K562 (cell line): Measurements from ENCODE around the gene RBM4B. TPM values are rescaled to one million over a fixed set of nuclear protein-coding genes. Genes with fewer than 3 reads are reported as not detected.

Experiments used
- ATAC-seq: fragments of 200-7000 bp; cut with Tn5 transposase; 3 replicates; pipeline ENCODE4 v1.9.1; 2020; ENCODE audit warnings: moderate library complexity
- BruUV-seq: library from RNA; stranded (reverse); fragments of 400-500 nt; replicated peaks from 2 replicates; lab custom pipeline; 2021; lab: Mats Ljungman, UMichigan
- CTCF ChIA-PET: fragments of 300-600 bp; formaldehyde crosslinking; extraction: SDS; loops from one replicate; lab custom pipeline; 2021; ENCODE audit warnings: low intra/inter-chr PET ratio; lab: Yijun Ruan, JAX
- POLR2A ChIA-PET: fragments of 300-600, 350-650 bp; sonication (Branson Sonifier 250); formaldehyde crosslinking; extraction: SDS; loops from one replicate; lab custom pipeline; 2021; ENCODE audit warnings: antibody characterized with exemption, inconsistent platforms; lab: Yijun Ruan, JAX
- DNase-seq, 4 experiments: peaks; one replicate each; pipeline versions ENCODE4 v3.0.0 to v3.0.0-alpha.2; 2011 to 2018; ENCODE audit warnings: low spot score in 3 of 4, mixed read lengths in 3 of 4; ENCODE audit errors: extremely low read depth in 1 of 4
- FAIRE-seq: peaks from 2 replicates; lab custom pipeline; 2011; peaks lifted over from hg19 to GRCh38; lab: Jason Lieb, UNC
- H2AFZ ChIP-seq: 2 replicates; pipeline ENCODE4 v1.6.0; 2011; ENCODE audit warnings: low read depth, low read length, control low read depth, inconsistent platforms
- H3K27ac ChIP-seq: fragments of 200-600 bp; 3 replicates; pipeline ENCODE4 v1.8.0; 2011; ENCODE audit warnings: low read depth, mild to moderate bottlenecking, control low read depth, inconsistent platforms, low read length, moderate library complexity, mixed read lengths; ENCODE audit errors: extremely low read depth
- H3K27me3 ChIP-seq, 2 experiments: fragments of 300-600 bp in 1 of 2; 2 replicates in 1 of 2; 3 replicates in 1 of 2; pipeline versions ENCODE4 v1.6.0 to v1.8.0; 2011; ENCODE audit warnings: inconsistent platforms in 2 of 2, low read length in 2 of 2, mild to moderate bottlenecking in 1 of 2, mixed read lengths in 1 of 2, moderate library complexity in 1 of 2; ENCODE audit not compliant: control insufficient read depth in 2 of 2, insufficient read depth in 2 of 2
- H3K36me3 ChIP-seq: fragments of 300-600 bp; 3 replicates; pipeline ENCODE4 v1.8.0; 2011; ENCODE audit warnings: mild to moderate bottlenecking, low read length, inconsistent platforms; ENCODE audit not compliant: control insufficient read depth, insufficient read depth
- H3K4me1 ChIP-seq, 2 experiments: fragments of 200-600 bp in 1 of 2; replicated peaks in 1 of 2; 2 replicates in 1 of 2; 3 replicates in 1 of 2; pipeline versions ENCODE4 v1.5.1 to v1.8.0; 2011; ENCODE audit warnings: inconsistent platforms in 2 of 2, low read length in 2 of 2, mild to moderate bottlenecking in 1 of 2, mixed read lengths in 1 of 2, moderate library complexity in 1 of 2; ENCODE audit not compliant: control insufficient read depth in 2 of 2, insufficient read depth in 2 of 2
- H3K4me2 ChIP-seq: 2 replicates; pipeline ENCODE4 v1.6.1; 2011; ENCODE audit warnings: low read length, control low read depth, inconsistent platforms, mixed read lengths; ENCODE audit not compliant: insufficient read depth
- H3K4me3 ChIP-seq: fragments of 200-600 bp; sonication (generic), shearing (Covaris generic); 2 replicates; pipeline ENCODE4 v1.5.1; 2016; ENCODE audit warnings: control low read depth, inconsistent platforms
- H3K79me2 ChIP-seq: fragments of 200-600 bp; 3 replicates; pipeline ENCODE4 v1.8.0; 2011; ENCODE audit warnings: low read length, inconsistent platforms; ENCODE audit not compliant: control insufficient read depth, insufficient read depth
- H3K9ac ChIP-seq, 2 experiments: 2 replicates each; pipeline versions ENCODE4 v1.6.0 to v1.6.1; 2011; ENCODE audit warnings: low read depth in 2 of 2, low read length in 2 of 2, control low read depth in 1 of 2, inconsistent platforms in 1 of 2, mild to moderate bottlenecking in 1 of 2, mixed read lengths in 1 of 2; ENCODE audit not compliant: insufficient read depth in 1 of 2
- H3K9me1 ChIP-seq: one replicate; pipeline ENCODE4 v1.6.0; 2011; ENCODE audit warnings: inconsistent platforms, mild to moderate bottlenecking, low read length, moderate library complexity; ENCODE audit not compliant: control insufficient read depth, insufficient read depth
- H3K9me3 ChIP-seq: replicated peaks from 2 replicates; pipeline ENCODE4 v1.5.1; 2011; ENCODE audit warnings: low read depth, low read length, inconsistent platforms; ENCODE audit not compliant: control insufficient read depth, insufficient read depth
- H4K20me1 ChIP-seq: replicated peaks from 2 replicates; pipeline ENCODE4 v1.6.1; 2011; ENCODE audit warnings: low read length, inconsistent platforms, mixed read lengths; ENCODE audit not compliant: control insufficient read depth, insufficient read depth
- C11orf30 ChIP-seq: fragments of 450-650 bp; IDR thresholded peaks from 2 replicates; pipeline ENCODE4 v1.6.1; 2016; ENCODE audit warnings: low read depth, mild to moderate bottlenecking
- CC2D1A ChIP-seq: fragments of 450-650 bp; IDR thresholded peaks from 2 replicates; pipeline ENCODE4 v1.6.1; 2017; ENCODE audit warnings: mild to moderate bottlenecking
- GATA2 ChIP-seq: sonication (generic); formaldehyde crosslinking; IDR thresholded peaks from 2 replicates; pipeline ENCODE4 v1.4.0; 2020; ENCODE audit warnings: mild to moderate bottlenecking, missing genetic modification reagents
- MCM5 ChIP-seq: fragments of 450-650 bp; IDR thresholded peaks from 2 replicates; pipeline ENCODE4 v1.6.1; 2016; ENCODE audit warnings: low read depth
- POLR2B ChIP-seq: fragments of 450-650 bp; IDR thresholded peaks from 2 replicates; pipeline ENCODE4 v1.6.1; 2018; ENCODE audit warnings: low read depth; ENCODE audit not compliant: partially characterized antibody
- PRPF4 ChIP-seq: fragments of 200-400 bp; formaldehyde crosslinking; IDR thresholded peaks from one replicate; pipeline ENCODE4 v1.6.1; 2017; ENCODE audit warnings: low read length, low read depth, mild to moderate bottlenecking; ENCODE audit not compliant: insufficient read depth, poor library complexity, severe bottlenecking
- SIRT6 ChIP-seq: IDR thresholded peaks from one replicate; pipeline ENCODE4 v1.6.1; 2012; ENCODE audit warnings: low read depth, mild to moderate bottlenecking, control low read depth, inconsistent platforms, low read length, moderate library complexity
- SRSF1 ChIP-seq: fragments of 200-400 bp; formaldehyde crosslinking; IDR thresholded peaks from 2 replicates; pipeline ENCODE4 v1.6.1; 2017; ENCODE audit warnings: mild to moderate bottlenecking, low read depth, low read length, moderate library complexity
- TCF7 ChIP-seq: sonication (generic); IDR thresholded peaks from 2 replicates; pipeline ENCODE4 v1.6.1; 2016; ENCODE audit warnings: antibody characterized with exemption, borderline replicate concordance
- ZBTB8A ChIP-seq: fragments of 450-650 bp; IDR thresholded peaks from 2 replicates; pipeline ENCODE4 v1.6.1; 2018; ENCODE audit warnings: mild to moderate bottlenecking, moderate library complexity; ENCODE audit not compliant: partially characterized antibody
- WGBS: fragments of 100-300 bp; shearing (Covaris generic); methylation state at CpG from one replicate; pipeline ENCODE4 v1.1.6; 2016; ENCODE audit warnings: low coverage, mixed read lengths; ENCODE audit not compliant: insufficient coverage; ENCODE audit errors: missing lambda C conversion rate; 5-methylcytosine and 5-hydroxymethylcytosine counted together
- in situ Hi-C: fragments of 300-500 bp; cut with MboI; formaldehyde crosslinking; loops from 4 replicates; pipeline ENCODE4 v1.15.0; 2018; ENCODE audit warnings: inconsistent platforms, mixed read lengths
- intact Hi-C: fragments of 100-400 bp; cut with micrococcal nuclease; formaldehyde crosslinking; loops from 2 replicates; pipeline ENCODE4 v1.14.2; 2022
- polyA plus RNA-seq, 8 experiments: library from polyadenylated mRNA; depleted of rRNA in 4 of 8; stranded (reverse) in 5 of 8; unstranded in 3 of 8; fragments of >200 nt; fragmentation: Nextera tagmentation in 2 of 8; fragmentation: Illumina TruSeq in 1 of 8; extraction: Ambion mirVana in 2 of 8; extraction: Trizol in 1 of 8; gene quantifications; 2 replicates each; pipeline versions ENCODE4 v1.2.1 to v1.2.3, GENCODE V29; 2011 to 2014; ENCODE audit warnings: inconsistent platforms in 1 of 8, missing spikeins in 1 of 8
- total RNA-seq, 7 experiments: library from RNA; depleted of rRNA in 6 of 7; stranded (reverse); fragments of >200 nt in 6 of 7; fragmentation: Illumina TruSeq in 2 of 7; extraction: Trizol in 2 of 7; gene quantifications; 2 replicates each; pipeline versions ENCODE4 v1.2.1 to v1.2.3, GENCODE V29; 2011 to 2021; ENCODE audit warnings: low replicate concordance in 1 of 7
- TF ChIP-seq, protein P1 (sequence below): sonication (generic); formaldehyde crosslinking; IDR thresholded peaks from 2 replicates; pipeline ENCODE4 v1.8.0; 2022; ENCODE audit warnings: mild to moderate bottlenecking, missing genetic modification reagents, borderline replicate concordance

Gene RBM4B
- total and polyA plus RNA-seq, 9 of the 15 experiments (the other 6 are each of a cell fraction or from before 2014, with no cell fraction given): 14.6 to 39.9 (median 23.3) TPM

GRCh38 chr11:66725647-66726046 is 48.0 kb upstream of the RBM4B start:
- H3K9me3 ChIP-seq: no peaks in the 10 kb centered on the region
- H3K4me2 ChIP-seq: no peak overlapping the region
- in situ Hi-C loops (no loop called here), intact Hi-C loops (no loop called here)
- DNase-seq (no peak), FAIRE-seq (no peak), ATAC-seq (no peak)
- no peak for TF ChIP-seq GATA2 (CRISPR knock-in tag)
- no peak for TF ChIP-seq CC2D1A
- TF ChIP-seq, protein P1, sequence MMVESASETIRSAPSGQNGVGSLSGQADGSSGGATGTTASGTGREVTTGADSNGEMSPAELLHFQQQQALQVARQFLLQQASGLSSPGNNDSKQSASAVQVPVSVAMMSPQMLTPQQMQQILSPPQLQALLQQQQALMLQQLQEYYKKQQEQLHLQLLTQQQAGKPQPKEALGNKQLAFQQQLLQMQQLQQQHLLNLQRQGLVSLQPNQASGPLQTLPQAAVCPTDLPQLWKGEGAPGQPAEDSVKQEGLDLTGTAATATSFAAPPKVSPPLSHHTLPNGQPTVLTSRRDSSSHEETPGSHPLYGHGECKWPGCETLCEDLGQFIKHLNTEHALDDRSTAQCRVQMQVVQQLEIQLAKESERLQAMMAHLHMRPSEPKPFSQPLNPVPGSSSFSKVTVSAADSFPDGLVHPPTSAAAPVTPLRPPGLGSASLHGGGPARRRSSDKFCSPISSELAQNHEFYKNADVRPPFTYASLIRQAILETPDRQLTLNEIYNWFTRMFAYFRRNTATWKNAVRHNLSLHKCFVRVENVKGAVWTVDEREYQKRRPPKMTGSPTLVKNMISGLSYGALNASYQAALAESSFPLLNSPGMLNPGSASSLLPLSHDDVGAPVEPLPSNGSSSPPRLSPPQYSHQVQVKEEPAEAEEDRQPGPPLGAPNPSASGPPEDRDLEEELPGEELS (CRISPR knock-in tag): no peak
- TF ChIP-seq TCF7: no peak
- TF ChIP-seq C11orf30: no peak
- no peak for TF ChIP-seq SRSF1
- TF ChIP-seq MCM5: no peak
- no peak for TF ChIP-seq PRPF4
- no peak for TF ChIP-seq POLR2B
- TF ChIP-seq ZBTB8A: no peak
- TF ChIP-seq SIRT6: no peak
- no peaks in the 10 kb centered on the region for H3K9me1 ChIP-seq
- H4K20me1 ChIP-seq: no peaks in the 10 kb centered on the region; the same call in 1 of the 2 replicates
- ChIA-PET POLR2A (interaction anchor here (0.6 to 2.0 kb wide), 10 partner anchors 10 to 157 kb away, joined by 3 to 15 read pairs (median 4); partner anchors contain the start of genes CTSF and RBM4B), CTCF (no interaction called here)
- H3K36me3 ChIP-seq: peaks cover 4% of the 10 kb centered on the region; the same call in 1 of the 3 replicates
- BruUV-seq: no TSS peak
- H3K4me3 ChIP-seq: no peak overlapping the region
- H2AFZ ChIP-seq: no peak overlapping the region
- no peak overlapping the region for H3K9ac ChIP-seq
- H3K4me1 ChIP-seq: peaks cover 29 to 34% of the 10 kb centered on the region in 2 experiments; a peak in 4 of 5 replicates
- peaks cover 22% of the 10 kb centered on the region for H3K79me2 ChIP-seq
- WGBS: 89% methylated on average over 10 of the region's 10 CpGs
- no peaks in the 10 kb centered on the region for H3K27me3 ChIP-seq
- H3K27ac ChIP-seq: no peak overlapping the region
